NT2/D1 (cell line): ENCODE measurements around the gene TIE1.

Experiments
- SUZ12 ChIP-seq: IDR thresholded peaks from 2 replicates; pipeline ENCODE4 v1.6.1; 2011; ENCODE audit not compliant: insufficient read length, insufficient read depth; ENCODE audit errors: extremely low read depth
- YY1 ChIP-seq: IDR thresholded peaks from 2 replicates; pipeline ENCODE4 v1.6.1; 2011; ENCODE audit not compliant: insufficient read length, insufficient read depth
- ZNF274 ChIP-seq: IDR thresholded peaks from 2 replicates; pipeline ENCODE4 v1.6.1; 2011; ENCODE audit warnings: mild to moderate bottlenecking, low read depth, low read length

DNA sequence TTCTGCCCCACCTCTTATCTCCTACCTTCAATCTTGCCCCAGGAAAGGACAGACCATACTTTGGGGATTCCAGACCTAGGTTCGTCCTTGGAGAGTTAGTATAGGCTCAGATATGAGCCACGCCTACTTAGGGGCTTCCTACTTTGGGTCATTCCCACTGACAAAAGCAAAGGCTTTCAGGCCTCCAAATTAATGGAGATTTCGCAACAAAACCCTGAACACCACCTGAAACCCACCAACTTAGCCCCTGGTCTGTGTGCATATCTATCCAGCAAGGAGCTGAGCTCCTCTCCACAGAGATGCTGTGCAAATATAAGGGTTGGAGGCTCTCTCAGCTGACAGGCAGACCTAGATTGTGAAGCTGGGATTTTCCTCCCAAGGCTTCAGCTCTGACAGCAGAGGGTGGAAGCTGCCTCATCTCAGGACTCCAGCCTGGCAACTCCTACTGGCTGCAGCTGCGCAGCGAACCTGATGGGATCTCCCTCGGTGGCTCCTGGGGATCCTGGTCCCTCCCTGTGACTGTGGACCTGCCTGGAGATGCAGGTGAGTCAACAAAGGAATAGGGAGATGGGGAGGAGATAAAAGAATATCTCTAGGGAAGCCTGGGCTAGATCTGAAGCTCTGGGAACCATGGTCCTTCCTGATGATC, 38.9 kb downstream of the TIE1 start:
- no peak for TF ChIP-seq YY1
- no peak for TF ChIP-seq ZNF274
- TF ChIP-seq SUZ12 = no peak
